GM18505 (cell line): Measurements from ENCODE around the gene FBXL16.

ENCODE experiments used
- ATAC-seq: cut with Tn5 transposase; IDR thresholded peaks from one replicate; pipeline ENCODE4 v1.9.1; 2021; ENCODE audit not compliant: unreplicated experiment
- POLR2A ChIP-seq: IDR thresholded peaks from 4 replicates; pipeline ENCODE4 v1.6.1; 2011; ENCODE audit warnings: borderline replicate concordance; ENCODE audit not compliant: insufficient read depth, insufficient read length; ENCODE audit errors: extremely low read depth

The FBXL16 gene

DNA sequence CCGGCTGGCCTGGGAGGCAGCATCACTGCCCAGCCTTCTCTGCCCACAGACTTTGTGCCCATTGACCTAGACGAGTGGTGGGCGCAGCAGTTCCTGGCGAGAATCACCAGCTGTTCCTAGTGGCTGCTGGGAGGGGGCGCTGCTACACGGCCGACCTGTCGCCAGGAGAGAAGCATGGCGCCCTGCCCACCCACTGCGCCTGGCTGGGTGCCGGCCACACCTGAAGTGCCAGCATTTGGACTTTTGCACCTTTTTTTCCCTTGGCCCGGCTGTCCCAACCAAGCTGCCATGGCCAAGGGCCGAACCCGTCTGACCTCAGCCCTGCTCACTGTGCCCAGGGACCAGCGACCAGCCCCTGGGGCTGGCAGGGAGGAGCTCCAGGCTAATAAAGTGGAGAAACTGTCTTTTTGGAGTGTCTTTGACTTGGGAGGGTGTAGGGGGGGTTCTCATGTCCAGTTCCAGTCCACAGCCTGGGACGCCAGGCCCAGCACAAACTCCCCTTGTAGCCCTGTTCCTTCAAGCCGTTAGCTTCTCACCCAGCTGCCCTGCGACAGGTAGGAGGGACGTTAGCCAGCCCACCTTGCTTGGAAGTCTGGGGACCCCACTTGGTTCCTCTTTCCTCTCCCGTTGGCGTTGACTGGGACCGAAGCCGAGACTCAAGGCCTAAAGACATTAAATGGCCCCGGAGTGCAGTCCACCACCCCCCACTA, 57.4 kb downstream of the FBXL16 start:
- TF ChIP-seq POLR2A: peak; percentile 41
- ATAC-seq: no peak

DNA sequence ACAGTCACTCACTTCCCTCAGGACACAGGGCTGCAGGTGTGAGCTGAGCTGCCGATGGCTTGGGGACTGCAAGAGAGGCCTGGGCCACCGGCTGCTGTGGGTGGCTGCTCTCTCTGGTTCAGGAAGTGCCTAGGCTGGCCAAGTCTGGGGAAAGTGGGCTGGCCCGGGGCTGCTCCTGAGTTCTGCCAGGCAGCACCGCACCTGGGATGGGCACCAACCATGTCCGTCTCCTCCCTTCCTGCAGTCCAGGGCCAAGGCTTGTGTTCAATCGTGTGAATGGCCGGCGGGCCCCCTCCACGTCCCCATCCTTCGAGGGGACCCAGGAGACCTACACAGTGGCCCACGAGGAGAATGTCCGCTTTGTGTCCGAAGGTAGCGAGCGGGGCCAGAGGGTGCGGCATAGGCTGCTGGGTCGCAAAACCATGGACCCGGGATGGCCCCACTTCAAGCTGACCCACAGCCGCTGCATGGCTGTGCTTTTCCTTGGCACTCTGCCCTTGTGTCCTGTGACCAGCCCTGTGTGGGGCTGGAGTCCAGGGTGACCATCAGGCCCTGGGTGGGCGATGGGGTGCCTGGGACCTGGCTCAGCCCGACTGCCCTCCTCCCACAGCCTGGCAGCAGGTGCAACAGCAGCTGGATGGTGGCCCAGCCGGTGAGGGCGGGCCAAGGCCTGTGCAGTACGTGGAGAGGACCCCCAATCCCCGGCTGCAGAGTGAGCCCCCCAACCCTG, 58.3 kb downstream of the FBXL16 start:
- ATAC-seq: no peak
- no peak for TF ChIP-seq POLR2A

DNA sequence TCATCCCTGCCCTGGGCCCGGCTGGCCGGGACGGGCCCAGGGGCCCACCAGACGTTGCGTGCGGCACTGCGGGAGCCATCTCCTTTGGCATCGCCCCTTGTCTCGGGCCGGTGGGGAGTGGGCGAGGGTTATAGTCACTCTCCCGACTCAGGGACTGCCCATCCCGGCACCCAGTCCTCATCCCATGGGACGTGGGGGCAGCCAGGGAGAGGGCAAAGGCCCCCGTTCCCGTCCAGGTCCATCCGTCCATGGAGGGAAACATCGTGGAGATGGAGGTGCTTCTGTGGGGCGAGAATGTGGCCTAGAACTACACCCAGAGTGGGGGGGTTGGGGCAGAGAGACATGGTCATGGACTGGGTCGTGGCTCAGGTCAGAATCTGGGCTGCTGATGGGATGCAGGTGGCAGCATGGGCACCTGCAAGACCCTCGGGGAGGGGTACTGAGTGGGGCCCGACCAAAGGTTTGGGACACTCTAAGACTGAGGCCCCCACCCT, 58.9 kb downstream of the FBXL16 start:
- TF ChIP-seq POLR2A: no peak
- ATAC-seq: no peak

DNA sequence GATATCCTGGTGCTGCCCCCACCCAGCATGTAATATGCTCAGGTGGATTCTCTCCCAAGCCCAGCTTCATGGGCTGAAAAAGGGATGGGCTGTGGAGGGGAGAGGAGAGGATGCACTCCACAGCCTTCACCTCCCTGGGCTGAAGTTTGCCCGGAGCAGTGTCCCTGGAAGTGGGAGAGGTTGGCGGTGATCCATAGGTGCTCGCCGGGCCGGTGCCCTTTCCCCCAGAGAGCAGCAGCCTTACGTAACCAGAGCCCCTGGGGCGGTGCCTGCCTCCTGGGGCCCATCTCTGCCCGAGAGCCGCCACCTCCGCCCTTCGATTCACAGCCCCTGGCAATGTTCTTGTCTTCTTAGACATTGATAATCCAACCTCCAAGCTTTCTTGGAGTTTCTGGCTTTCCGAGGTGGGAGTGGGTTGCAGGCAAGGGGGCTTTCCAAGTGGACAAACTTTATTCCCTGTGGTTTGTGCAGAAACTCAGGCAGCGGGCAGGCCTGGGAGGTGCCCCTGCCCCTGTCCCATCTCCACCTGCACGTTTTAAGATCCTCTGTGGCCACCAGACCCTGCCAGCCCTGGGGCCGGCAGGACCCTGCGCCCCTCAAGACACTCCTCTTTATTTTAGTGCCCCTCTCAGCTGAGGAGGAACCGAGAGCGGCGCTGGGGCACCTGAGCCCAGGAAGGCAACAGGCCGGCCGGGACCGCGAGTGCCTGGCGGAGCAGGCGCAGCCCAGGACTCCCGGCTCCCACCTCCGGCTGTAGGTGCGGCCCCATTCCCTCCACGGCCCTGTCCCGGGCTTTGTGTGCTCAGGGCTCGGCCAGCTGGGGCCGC, 59.5 kb downstream of the FBXL16 start:
- no peak for ATAC-seq
- no peak for TF ChIP-seq POLR2A

DNA sequence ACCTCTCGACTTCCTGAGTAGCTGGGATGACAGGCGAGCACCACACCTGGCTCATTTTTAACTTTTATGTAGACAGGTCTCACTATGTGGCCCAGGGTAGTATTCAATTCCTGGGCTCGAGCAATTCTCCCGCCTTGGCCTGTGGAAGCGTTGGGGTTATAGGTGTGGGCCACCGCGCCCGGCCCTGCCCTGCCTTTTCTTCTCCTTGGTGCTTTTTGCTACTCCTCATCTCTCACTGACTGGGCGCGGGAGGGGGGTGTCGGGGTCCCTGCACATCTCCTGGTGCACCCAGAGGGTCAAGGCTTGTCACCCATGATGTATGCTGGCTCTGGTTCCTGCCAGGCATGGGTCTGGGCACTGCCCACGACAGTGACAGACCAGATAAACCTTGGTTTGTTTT, 61.0 kb downstream of the FBXL16 start:
- no peak for ATAC-seq
- no peak for TF ChIP-seq POLR2A

DNA sequence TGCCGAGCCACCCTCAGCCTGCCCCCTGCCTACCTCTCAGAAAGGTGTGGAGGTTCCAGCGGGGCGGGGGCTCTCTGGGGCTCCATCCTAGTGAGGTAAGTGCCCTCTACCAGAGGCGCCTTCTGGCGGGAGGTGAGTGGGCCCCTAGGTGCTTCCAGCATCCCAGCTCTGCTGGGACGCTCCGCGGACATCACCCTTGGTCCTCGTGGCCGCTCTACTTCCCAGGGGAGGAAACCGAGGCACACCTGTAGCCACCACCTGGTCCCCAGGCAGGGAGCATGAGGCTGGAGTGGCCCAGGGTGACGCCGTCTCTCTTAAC, 62.6 kb downstream of the FBXL16 start:
- ATAC-seq: no peak
- no peak for TF ChIP-seq POLR2A
